Measurements from ENCODE around the gene PRAMEF9. TPM values are rescaled to one million over a fixed set of nuclear protein-coding genes. Genes with fewer than 3 reads are reported as not detected.
A peak's percentile ranks its signal among the peaks of the same experiment; 100 is the strongest.
"Not testable (repeated sequence)": the region's sequence is repeated elsewhere in the genome, so short reads cannot be mapped to it uniquely, and the experiment has no call there.

The PRAMEF9 gene
- total RNA-seq, 1 experiment from 2014 or later: not detected

DNA sequence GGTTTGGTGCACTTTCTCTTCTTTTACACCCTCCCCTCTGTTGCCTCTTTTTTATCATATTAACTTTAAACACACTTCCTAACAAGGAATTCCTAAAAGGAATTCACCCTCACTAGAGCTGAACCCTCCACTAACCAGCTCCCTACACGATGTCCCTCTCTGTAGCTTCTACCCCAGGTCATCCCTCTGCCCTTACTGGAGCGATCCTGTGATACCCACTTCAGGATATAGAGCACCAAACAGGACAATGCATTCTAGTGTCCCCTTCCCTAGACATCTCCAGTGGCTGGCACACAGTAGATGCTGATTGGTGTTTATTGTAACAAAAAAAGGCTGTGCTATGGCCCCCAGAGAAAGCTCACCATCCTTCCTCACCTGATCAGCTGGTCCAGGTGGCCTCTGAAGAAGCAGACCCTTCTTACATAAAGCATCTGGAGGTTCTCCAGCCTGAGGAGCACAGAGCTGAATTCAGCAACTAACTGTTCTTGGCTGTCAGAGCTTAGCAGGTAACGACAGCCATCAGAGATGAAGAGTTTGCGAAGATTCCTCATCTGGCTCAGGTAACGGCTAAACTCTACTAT lies 52.9 kb downstream of the PRAMEF9 start:
- ChIA-PET CTCF (interaction anchor here (0.6 kb wide), 1 partner anchor 146 kb away, joined by 4 read pairs; no protein-coding TSS in a partner anchor), POLR2A (ENCODE audit: low non-redundant PET) (no interaction called here)
- intact Hi-C loops (cut with micrococcal nuclease; ENCODE audit: unreplicated experiment): no loop called here
- H3K36me3 ChIP-seq (ENCODE audit: insufficient read depth, low read length, poor library complexity, severe bottlenecking): no peaks in the 10 kb centered on the region
- TF ChIP-seq, protein P1, sequence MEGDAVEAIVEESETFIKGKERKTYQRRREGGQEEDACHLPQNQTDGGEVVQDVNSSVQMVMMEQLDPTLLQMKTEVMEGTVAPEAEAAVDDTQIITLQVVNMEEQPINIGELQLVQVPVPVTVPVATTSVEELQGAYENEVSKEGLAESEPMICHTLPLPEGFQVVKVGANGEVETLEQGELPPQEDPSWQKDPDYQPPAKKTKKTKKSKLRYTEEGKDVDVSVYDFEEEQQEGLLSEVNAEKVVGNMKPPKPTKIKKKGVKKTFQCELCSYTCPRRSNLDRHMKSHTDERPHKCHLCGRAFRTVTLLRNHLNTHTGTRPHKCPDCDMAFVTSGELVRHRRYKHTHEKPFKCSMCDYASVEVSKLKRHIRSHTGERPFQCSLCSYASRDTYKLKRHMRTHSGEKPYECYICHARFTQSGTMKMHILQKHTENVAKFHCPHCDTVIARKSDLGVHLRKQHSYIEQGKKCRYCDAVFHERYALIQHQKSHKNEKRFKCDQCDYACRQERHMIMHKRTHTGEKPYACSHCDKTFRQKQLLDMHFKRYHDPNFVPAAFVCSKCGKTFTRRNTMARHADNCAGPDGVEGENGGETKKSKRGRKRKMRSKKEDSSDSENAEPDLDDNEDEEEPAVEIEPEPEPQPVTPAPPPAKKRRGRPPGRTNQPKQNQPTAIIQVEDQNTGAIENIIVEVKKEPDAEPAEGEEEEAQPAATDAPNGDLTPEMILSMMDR (conservative IDR thresholded peaks at IDR 0.05; ENCODE audit: low read depth, low read length): no peak
- no peak for TF ChIP-seq EZH2 (IDR thresholded peaks at IDR 0.05; ENCODE audit: borderline replicate concordance, low read depth, low read length, poor library complexity, severe bottlenecking)
- no TSS peak for BruUV-seq (replicated peaks)
- no peak for DNase-seq (ENCODE audit: low spot score)
- no peaks in the 10 kb centered on the region for H3K4me1 ChIP-seq (ENCODE audit: insufficient read depth, low read length, poor library complexity, severe bottlenecking)
- H3K9me3 ChIP-seq (ENCODE audit: low read depth, low read length, poor library complexity, severe bottlenecking): no peaks in the 10 kb centered on the region
- no peak overlapping the region for H3K27ac ChIP-seq (ENCODE audit: low read depth, low read length, poor library complexity, severe bottlenecking)
- peaks cover 6% of the 10 kb centered on the region for H3K27me3 ChIP-seq (replicated peaks; ENCODE audit: insufficient read depth, low read depth, low read length, poor library complexity)
- no peak overlapping the region for H3K4me3 ChIP-seq (ENCODE audit: low read depth, low read length, poor library complexity, severe bottlenecking)

DNA sequence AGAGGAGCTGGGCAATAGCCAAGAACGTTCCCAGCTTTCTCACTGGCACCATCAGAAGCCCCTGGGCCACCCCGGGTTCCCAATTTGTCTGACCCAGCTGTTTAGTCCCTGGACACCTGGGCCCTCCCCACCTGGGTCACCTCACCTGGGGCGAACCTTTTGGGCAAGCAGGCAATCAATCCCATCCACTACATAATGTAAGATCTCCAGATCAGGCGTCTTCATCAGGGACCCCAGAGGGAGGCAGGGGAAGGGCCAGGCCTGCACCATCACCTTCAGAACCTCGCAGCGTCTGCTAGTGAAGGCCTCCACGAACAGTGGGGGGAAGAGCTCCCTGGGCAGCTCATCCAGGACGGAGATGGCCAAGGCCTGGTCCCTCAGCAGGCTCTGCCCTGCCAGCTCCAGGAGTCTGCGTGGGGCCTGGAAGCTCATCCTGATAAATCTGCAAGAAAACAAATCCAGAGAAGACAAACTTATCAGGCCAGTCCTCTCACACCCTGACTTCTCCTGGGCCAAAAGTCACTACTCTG lies 54.1 kb downstream of the PRAMEF9 start, which contains the start of gene PRAMEF18:
TSS of gene PRAMEF18 (minus strand) at position 480 of the 530 bp plus-strand sequence. CDS start at position 432, 48 bp downstream.
- intact Hi-C loops (cut with micrococcal nuclease; ENCODE audit: unreplicated experiment); POLR2A ChIA-PET (ENCODE audit: low non-redundant PET); DNase-seq (ENCODE audit: low spot score): not testable (repeated sequence)

DNA sequence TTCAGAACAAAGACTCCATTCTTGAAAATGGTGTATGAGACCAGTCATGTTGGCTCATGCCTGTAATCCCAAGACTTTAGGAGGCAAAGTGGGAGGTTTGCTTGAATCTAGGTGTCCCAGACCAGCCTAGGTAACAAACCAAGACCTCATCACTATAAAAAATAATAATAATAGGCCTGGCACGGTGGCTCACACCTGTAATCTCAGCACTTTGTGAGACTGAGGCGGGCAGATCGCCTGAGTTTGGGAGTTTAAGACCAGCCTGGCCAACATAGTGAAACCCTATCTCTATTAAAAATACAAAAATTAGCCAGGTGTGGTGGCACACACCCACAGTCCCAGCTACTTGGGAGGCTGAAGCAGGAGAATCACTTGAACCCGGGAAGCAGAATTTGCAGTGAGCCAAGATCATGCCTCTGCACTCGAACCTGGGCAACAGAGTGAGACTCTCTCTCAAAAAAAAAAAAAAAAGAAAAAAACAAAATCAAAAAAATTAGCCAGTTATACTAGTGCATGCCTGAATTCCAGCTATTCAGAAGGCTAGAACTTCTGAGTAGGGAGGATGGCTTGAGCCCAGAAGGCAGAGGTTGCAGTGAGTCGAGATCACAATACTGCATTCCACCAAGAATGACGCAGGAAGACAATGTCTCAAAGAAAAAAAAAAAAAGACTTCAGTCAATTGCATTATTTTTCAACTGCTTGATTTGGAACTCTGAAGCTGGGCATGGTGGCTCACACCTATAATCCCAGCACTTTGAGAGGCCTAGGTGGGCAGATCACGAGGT lies 55.8 kb downstream of the PRAMEF9 start:
- H3K27me3 ChIP-seq (replicated peaks; ENCODE audit: insufficient read depth, low read depth, low read length, poor library complexity); POLR2A ChIA-PET (ENCODE audit: low non-redundant PET); CTCF ChIA-PET; DNase-seq (ENCODE audit: low spot score); BruUV-seq (replicated peaks); H3K27ac ChIP-seq (ENCODE audit: low read depth, low read length, poor library complexity, severe bottlenecking); H3K9me3 ChIP-seq (ENCODE audit: low read depth, low read length, poor library complexity, severe bottlenecking); H3K4me1 ChIP-seq (ENCODE audit: insufficient read depth, low read length, poor library complexity, severe bottlenecking); intact Hi-C loops (cut with micrococcal nuclease; ENCODE audit: unreplicated experiment); H3K36me3 ChIP-seq (ENCODE audit: insufficient read depth, low read length, poor library complexity, severe bottlenecking); H3K4me3 ChIP-seq (ENCODE audit: low read depth, low read length, poor library complexity, severe bottlenecking): not testable (repeated sequence)

More for the DNA sequence above, 54.1 kb downstream of the PRAMEF9 start, which contains the start of gene PRAMEF18:
- H3K27me3 ChIP-seq (replicated peaks; ENCODE audit: insufficient read depth, low read depth, low read length, poor library complexity); BruUV-seq (replicated peaks); H3K36me3 ChIP-seq (ENCODE audit: insufficient read depth, low read length, poor library complexity, severe bottlenecking); H3K4me1 ChIP-seq (ENCODE audit: insufficient read depth, low read length, poor library complexity, severe bottlenecking); H3K9me3 ChIP-seq (ENCODE audit: low read depth, low read length, poor library complexity, severe bottlenecking); CTCF ChIA-PET; H3K27ac ChIP-seq (ENCODE audit: low read depth, low read length, poor library complexity, severe bottlenecking); H3K4me3 ChIP-seq (ENCODE audit: low read depth, low read length, poor library complexity, severe bottlenecking): not testable (repeated sequence)

DNA sequence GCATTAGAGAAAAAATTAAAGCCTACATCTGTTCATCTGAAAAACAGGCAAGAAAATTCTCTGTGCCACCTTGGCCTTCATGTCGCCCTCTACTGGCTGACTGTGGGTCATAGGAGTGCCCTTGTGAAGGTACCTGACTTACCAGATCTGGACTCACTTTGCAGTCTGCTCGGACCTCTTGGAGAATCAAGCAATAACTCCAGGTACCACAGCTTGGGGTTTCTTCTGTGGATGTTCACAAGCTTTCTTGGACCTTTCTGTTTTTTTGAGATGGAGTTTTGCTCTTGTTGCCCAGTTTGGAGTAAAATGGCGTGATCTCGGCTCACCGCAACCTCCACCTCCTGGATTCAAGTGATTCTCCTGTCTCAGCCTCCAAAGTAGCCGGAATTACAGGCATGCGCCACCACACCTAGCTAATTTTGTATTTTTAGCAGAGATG lies 56.7 kb downstream of the PRAMEF9 start:
- Histone ChIP-seq H3K27me3 (replicated peaks; ENCODE audit: insufficient read depth, low read depth, low read length, poor library complexity) (peaks cover 6% of the 10 kb centered on the region), H3K4me3 (ENCODE audit: low read depth, low read length, poor library complexity, severe bottlenecking) (no peak overlapping the region), H3K9me3 (ENCODE audit: low read depth, low read length, poor library complexity, severe bottlenecking) (no peaks in the 10 kb centered on the region), H3K4me1 (ENCODE audit: insufficient read depth, low read length, poor library complexity, severe bottlenecking) (no peaks in the 10 kb centered on the region), H3K36me3 (ENCODE audit: insufficient read depth, low read length, poor library complexity, severe bottlenecking) (no peaks in the 10 kb centered on the region), H3K27ac (ENCODE audit: low read depth, low read length, poor library complexity, severe bottlenecking) (no peak overlapping the region)
- intact Hi-C loops (cut with micrococcal nuclease; ENCODE audit: unreplicated experiment): no loop called here
- TF ChIP-seq, protein P1 (conservative IDR thresholded peaks at IDR 0.05; ENCODE audit: low read depth, low read length): peak; percentile 71
- no peak for TF ChIP-seq EZH2 (IDR thresholded peaks at IDR 0.05; ENCODE audit: borderline replicate concordance, low read depth, low read length, poor library complexity, severe bottlenecking)
- no TSS peak for BruUV-seq (replicated peaks)
- CTCF ChIA-PET: no interaction called here
- POLR2A ChIA-PET (ENCODE audit: low non-redundant PET): no interaction called here
- peak; percentile 47 for DNase-seq (ENCODE audit: low spot score)

All from A673 (cell line).